SK-MEL-5 (cell line): Measurements from ENCODE around the gene MGAT4D. TPM values are rescaled to one million over a fixed set of nuclear protein-coding genes. Genes with fewer than 3 reads are reported as not detected.
"Not testable (repeated sequence)": the region's sequence is repeated elsewhere in the genome, so short reads cannot be mapped to it uniquely, and the experiment has no call there.

Experiments
- DNase-seq: peaks from one replicate; pipeline ENCODE4 v3.0.0-alpha.2; 2016; ENCODE audit warnings: low read depth, low spot score
- in situ Hi-C: cut with HindIII; loops from 2 replicates; pipeline ENCODE4 v1.10.0; 2016; ENCODE audit warnings: low sequenced_read_pairs, high pct_unique_total_duplicates, low pct_unique_long_range_greater_than_20kb
- total RNA-seq: library from RNA; depleted of rRNA; stranded (reverse); fragments of >200 nt; shearing (Covaris generic); gene quantifications from 2 replicates; pipeline ENCODE4 v1.2.3, GENCODE V29; 2014

The MGAT4D gene
- total RNA-seq, 1 experiment from 2014 or later: not detected

- DNase-seq: no peak
- in situ Hi-C loops: no loop called here
These were observed 47.7 kb downstream of the MGAT4D start for GRCh38 chr4:140450352-140450751.

GRCh38 chr4:140448830-140449229, 49.3 kb downstream of the MGAT4D start:
- no peak for DNase-seq
- in situ Hi-C loops: no loop called here

DNA sequence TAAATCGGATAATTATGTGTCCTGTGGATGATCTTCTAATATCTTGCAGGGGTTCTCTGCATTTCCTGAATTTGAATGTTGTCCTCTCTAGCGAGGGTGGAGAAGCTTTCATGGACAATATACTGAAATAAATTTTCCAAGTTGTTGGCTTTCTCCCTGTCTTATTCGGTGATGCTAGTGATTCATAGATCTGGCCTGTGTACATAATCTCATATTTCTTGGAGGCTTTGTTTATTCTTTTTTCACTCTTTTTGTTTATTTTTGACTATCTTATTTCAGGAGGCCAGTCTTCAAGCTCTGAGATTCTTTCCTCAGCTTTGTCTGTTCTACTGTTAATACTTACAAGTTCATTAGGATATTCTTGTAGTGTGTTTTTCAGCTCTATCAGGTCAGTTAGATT, 49.9 kb downstream of the MGAT4D start:
- in situ Hi-C loops: no loop called here
- no peak for DNase-seq

DNA sequence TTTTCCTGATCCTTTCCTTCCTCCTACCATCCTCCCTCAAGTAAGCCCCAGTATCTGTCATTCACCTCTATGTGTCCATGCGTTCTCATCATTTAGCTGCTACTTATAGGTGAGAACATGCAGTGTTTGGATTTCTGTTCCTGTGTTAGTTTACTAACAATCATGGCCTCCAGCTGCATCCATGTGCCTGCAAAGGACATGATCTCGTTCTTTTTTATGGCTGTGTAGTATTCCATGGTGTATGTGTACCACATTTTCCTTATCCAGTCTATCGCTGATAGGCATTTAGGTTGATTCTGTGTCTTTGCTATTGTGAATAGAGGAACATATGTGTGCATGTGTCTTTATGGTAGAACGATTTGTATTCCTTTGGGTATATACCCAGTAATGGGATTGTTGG, 53.7 kb downstream of the MGAT4D start:
- DNase-seq, in situ Hi-C loops: not testable (repeated sequence)

GRCh38 chr4:140439644-140440142, 58.4 kb downstream of the MGAT4D start:
- DNase-seq: no peak
- in situ Hi-C loops: no loop called here

DNA sequence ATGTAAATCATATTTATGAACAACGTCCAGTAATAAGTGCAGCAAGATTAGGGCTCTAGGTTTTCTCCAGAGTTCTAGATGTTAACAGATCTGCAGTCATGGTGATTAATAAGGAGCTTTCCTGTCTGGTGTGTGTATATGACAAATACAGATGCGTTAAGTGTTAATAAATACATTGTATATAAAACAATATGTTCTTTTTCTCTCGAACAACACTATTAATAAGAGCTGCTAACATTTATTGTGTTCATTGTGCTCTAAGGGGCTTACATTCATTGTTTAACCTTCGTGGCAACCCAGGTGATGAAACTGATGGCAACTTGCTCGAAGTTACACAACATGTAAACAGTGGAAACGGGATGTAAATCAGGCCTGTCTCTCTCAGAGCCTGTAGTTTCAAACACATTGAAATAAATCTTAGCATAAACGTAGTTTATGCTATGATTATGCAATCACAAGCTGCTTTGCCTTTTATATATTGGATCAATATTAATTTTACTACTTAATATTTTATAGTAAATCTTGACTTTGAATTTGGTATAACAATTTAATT, 70.1 kb downstream of the MGAT4D start:
- no peak for DNase-seq

DNA sequence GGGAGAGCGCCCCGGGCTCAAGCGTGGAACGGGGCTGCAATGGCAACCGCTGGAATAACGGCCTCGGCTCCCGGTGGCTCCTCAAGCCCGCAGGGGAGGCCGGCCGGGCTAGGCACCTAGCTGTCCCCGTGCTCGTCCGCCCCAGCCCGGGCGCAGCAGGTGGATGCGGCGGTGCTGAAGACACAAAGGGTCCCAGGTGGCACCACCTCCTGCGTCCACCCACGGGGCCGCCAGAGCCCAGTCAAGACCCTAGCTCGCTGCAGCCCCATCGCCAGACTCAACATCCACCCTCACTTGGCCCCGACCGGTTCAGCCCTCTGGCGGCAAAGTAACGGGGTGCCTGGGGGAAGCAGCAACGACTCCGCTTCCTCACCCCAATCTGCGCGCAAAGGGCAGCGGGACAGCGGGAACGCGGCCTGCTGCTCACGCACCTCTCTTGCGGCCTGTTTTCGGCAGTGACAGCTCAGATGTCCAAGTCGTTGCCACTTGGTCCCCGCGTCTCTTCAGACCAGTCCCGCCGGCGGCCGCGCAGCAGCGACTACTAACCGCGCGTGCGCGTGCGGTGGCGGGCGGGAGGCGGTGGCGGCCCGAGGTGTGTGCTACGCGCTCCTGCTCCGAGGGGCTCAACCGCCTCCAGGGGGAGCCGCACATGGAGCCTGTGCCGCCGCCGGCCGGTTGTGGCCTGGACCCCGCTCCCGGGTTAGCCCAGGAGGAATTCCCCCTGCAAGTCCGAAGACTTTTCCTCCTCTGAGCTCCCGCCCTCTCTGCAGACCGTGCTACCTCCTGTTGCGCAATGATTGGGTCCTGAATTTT, 70.8 kb downstream of the MGAT4D start, which contains the start of gene CLGN:
TSS of gene CLGN (minus strand) at position 543 of the 813 bp plus-strand sequence. CDS start 14,570 bp downstream, outside the sequence.
- DNase-seq: peak; percentile 44
- in situ Hi-C loops: no loop called here

More for the DNA sequence above, 70.1 kb downstream of the MGAT4D start:
- in situ Hi-C loops: no loop called here

DNA sequence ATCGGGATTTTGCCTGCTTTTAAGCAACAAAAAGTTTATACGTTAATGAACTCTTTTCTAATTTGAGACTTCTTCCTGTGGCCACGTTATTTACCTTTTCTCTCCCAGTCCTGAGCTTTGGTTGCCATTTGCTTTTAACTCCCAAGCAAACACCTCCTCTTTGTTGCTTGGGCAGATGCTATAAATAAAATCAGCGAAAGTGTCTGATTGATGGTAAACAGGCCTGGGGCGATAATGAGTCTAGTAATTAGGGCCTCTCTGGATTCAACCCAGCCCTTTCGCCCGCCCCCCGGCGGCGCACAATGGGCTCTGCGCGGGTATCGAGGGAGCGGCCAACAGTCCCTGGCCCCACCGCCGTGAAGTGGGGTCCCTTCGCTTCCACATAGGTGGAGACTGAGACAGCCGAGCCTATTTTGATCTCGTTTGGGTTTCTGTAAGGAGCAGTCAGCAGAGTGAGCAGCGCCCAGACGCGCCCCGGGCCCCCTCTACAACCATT, 71.4 kb downstream of the MGAT4D start:
- in situ Hi-C loops: no loop called here
- no peak for DNase-seq

DNA sequence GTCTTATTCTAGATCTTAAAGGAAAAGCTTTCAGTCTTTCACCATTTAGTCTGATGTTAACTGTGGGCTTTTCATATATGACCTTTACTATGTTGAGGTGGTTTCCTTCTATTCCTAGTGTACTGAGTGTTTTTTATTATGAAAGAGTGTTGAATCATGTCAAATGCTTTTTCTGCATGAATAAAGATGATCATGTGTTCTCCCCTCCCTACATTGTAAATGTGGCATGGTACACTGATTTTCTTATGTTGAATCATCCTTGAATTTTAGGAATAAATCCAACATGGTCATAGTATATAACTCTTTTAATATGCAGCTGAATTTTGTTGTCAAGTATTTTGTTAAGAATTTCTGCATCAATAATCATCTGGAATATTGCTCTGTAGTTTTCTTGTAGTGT, 75.0 kb downstream of the MGAT4D start:
- DNase-seq: no peak
- in situ Hi-C loops: no loop called here

- DNase-seq, in situ Hi-C loops: not testable (repeated sequence)
These were observed 84.7 kb downstream of the MGAT4D start for GRCh38 chr4:140413130-140413969.

DNA sequence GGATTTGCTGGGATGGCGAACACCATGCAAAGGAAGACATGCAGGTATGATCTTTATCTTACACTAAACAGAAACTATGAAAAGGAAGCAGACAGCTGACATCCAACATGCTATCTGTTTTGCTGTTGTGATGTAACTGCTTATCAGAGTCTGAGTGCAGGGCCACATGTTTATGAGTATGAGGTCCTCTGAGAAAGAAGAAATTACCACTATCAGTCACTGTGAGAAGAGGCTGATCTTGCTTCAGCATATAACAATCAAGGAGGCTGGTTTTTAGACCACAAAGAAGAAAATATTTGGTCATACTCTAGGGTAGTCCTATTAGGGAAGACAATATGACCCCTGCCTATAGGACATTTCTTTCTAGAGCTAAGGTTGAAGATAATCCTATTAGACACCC, 89.1 kb downstream of the MGAT4D start:
- no peak for DNase-seq
- in situ Hi-C loops: no loop called here

- no peak for DNase-seq
- in situ Hi-C loops: no loop called here
These were observed 91.8 kb downstream of the MGAT4D start for GRCh38 chr4:140406292-140406691.

DNA sequence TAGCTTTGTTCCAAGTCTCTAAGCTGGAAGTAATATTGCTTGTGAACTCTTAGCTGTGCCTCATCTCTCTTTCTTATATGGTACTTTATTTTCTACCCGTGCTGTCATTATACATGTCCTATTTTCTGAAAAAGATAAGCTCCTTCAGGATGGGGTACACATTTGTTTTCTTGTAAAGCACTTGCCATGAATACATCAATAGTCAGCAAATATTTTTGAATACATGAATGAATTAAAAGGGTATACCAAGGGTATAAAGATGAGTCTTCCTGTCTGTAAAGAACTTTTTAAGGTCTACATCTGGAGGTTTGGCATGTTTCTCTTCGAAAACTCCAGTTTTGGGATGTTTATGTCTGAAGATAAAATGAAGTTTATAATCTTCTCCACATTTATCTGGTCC, 98.0 kb downstream of the MGAT4D start:
- in situ Hi-C loops: no loop called here
- no peak for DNase-seq

GRCh38 chr4:140395668-140396067, 102.4 kb downstream of the MGAT4D start:
- peak; percentile 19 for DNase-seq
- in situ Hi-C loops: no loop called here
